GM23338 (cell line): ENCODE data around the gene TPX2. TPM values are rescaled to one million over a fixed set of nuclear protein-coding genes. Genes with fewer than 3 reads are reported as not detected.

Experiments
- ATAC-seq: fragments of 200-7000 bp; cut with Tn5 transposase; 3 replicates; pipeline ENCODE4 v1.9.1; 2020
- DNase-seq: peaks from one replicate; pipeline ENCODE4 v3.0.0-alpha.2; 2015; ENCODE audit warnings: low spot score
- H2AFZ ChIP-seq: fragments of 200-600 bp; sonication (generic); 2 replicates; pipeline ENCODE4 v1.8.0; 2016; ENCODE audit warnings: antibody characterized with exemption, mild to moderate bottlenecking, moderate library complexity
- H3F3A ChIP-seq: fragments of 200-600 bp; sonication (generic); replicated peaks from 2 replicates; pipeline ENCODE4 v1.8.0; 2017; ENCODE audit warnings: antibody characterized with exemption, mixed run types, low read depth
- H3K27ac ChIP-seq: fragments of 200-600 bp; sonication (generic); 2 replicates; pipeline ENCODE4 v1.6.1; 2016; ENCODE audit warnings: low read depth
- H3K27me3 ChIP-seq: fragments of 200-600 bp; sonication (generic); 2 replicates; pipeline ENCODE4 v1.8.0; 2016; ENCODE audit warnings: mild to moderate bottlenecking, mixed run types, moderate library complexity; ENCODE audit not compliant: insufficient read depth
- H3K36me3 ChIP-seq: fragments of 200-600 bp; sonication (generic); 2 replicates; pipeline ENCODE4 v1.8.0; 2016; ENCODE audit warnings: mild to moderate bottlenecking; ENCODE audit not compliant: insufficient read depth
- H3K4me1 ChIP-seq: fragments of 200-600 bp; sonication (generic); 2 replicates; pipeline ENCODE4 v1.8.0; 2016; ENCODE audit warnings: mild to moderate bottlenecking, moderate library complexity; ENCODE audit not compliant: insufficient read depth
- H3K4me2 ChIP-seq: fragments of 200-600 bp; sonication (generic); 2 replicates; pipeline ENCODE4 v1.7.1; 2017; ENCODE audit warnings: mixed run types
- H3K4me3 ChIP-seq: fragments of 200-600 bp; sonication (generic); 2 replicates; pipeline ENCODE4 v1.6.1; 2016; ENCODE audit warnings: mixed run types
- H3K79me2 ChIP-seq: fragments of 200-600 bp; sonication (generic); replicated peaks from 2 replicates; pipeline ENCODE4 v1.8.0; 2017; ENCODE audit warnings: mild to moderate bottlenecking; ENCODE audit not compliant: insufficient read depth
- H3K9me2 ChIP-seq: fragments of 200-600 bp; sonication (generic); 2 replicates; pipeline ENCODE4 v1.8.0; 2017; ENCODE audit not compliant: insufficient read depth
- H4K20me1 ChIP-seq: fragments of 200-600 bp; sonication (generic); replicated peaks from 2 replicates; pipeline ENCODE4 v1.8.0; 2017; ENCODE audit warnings: mild to moderate bottlenecking; ENCODE audit not compliant: insufficient read depth
- H3K27ac Mint-ChIP-seq: 2 replicates; pipeline ENCODE4 v1.8.0; 2020; ENCODE audit warnings: inconsistent platforms, mild to moderate bottlenecking, moderate library complexity, mixed read lengths
- H3K27me3 Mint-ChIP-seq: 3 replicates; pipeline ENCODE4 v1.8.0; 2022; ENCODE audit warnings: low read depth, mild to moderate bottlenecking, moderate library complexity, mixed read lengths, inconsistent platforms; ENCODE audit not compliant: insufficient read depth, poor library complexity
- H3K36me3 Mint-ChIP-seq: 3 replicates; pipeline ENCODE4 v1.8.0; 2021; ENCODE audit warnings: low read depth, mild to moderate bottlenecking, inconsistent platforms, moderate library complexity, mixed read lengths
- H3K4me1 Mint-ChIP-seq: 3 replicates; pipeline ENCODE4 v1.8.0; 2020; ENCODE audit warnings: mild to moderate bottlenecking, inconsistent platforms, mixed read lengths
- H3K4me3 Mint-ChIP-seq: 3 replicates; pipeline ENCODE4 v1.8.0; 2021; ENCODE audit warnings: moderate library complexity, mild to moderate bottlenecking, inconsistent platforms, mixed read lengths
- H3K9me3 Mint-ChIP-seq: 3 replicates; pipeline ENCODE4 v1.8.0; 2020; ENCODE audit warnings: moderate library complexity, mild to moderate bottlenecking, inconsistent platforms, mixed read lengths
- CREB1 ChIP-seq: fragments of 250-450 bp; sonication (Bioruptor Pico); IDR thresholded peaks from 2 replicates; pipeline ENCODE4 v1.5.0; 2020; ENCODE audit warnings: low read depth, mild to moderate bottlenecking, moderate library complexity
- JUNB ChIP-seq: IDR thresholded peaks from one replicate; pipeline ENCODE4 v1.6.1; 2016; ENCODE audit warnings: antibody characterized with exemption; ENCODE audit not compliant: unreplicated experiment
- NANOG ChIP-seq: IDR thresholded peaks from 2 replicates; pipeline ENCODE4 v1.6.1; 2016; ENCODE audit warnings: antibody characterized with exemption, borderline replicate concordance
- POLR2AphosphoS5 ChIP-seq: IDR thresholded peaks from 2 replicates; pipeline ENCODE4 v1.6.1; 2016; ENCODE audit warnings: antibody characterized with exemption, low read depth
- REST ChIP-seq: IDR thresholded peaks from one replicate; pipeline ENCODE4 v1.6.1; 2018; ENCODE audit warnings: antibody characterized with exemption; ENCODE audit not compliant: unreplicated experiment
- STAT1 ChIP-seq: IDR thresholded peaks from one replicate; pipeline ENCODE4 v1.6.1; 2016; ENCODE audit warnings: antibody characterized with exemption; ENCODE audit not compliant: unreplicated experiment
- ZNF331 ChIP-seq: fragments of 250-450 bp; sonication (Bioruptor Pico); IDR thresholded peaks from 2 replicates; pipeline ENCODE4 v1.5.0; 2020; ENCODE audit warnings: low read depth, mild to moderate bottlenecking, moderate library complexity
- polyA plus RNA-seq: library from polyadenylated mRNA; unstranded; fragments of >200 nt; fragmentation: Nextera tagmentation; extraction: Ambion mirVana; gene quantifications from 2 replicates; pipeline ENCODE4 v1.2.1, GENCODE V29; 2016
- total RNA-seq: library from RNA; depleted of rRNA; stranded (reverse); fragments of >200 nt; shearing (Covaris generic); gene quantifications from 2 replicates; pipeline ENCODE4 v1.2.3, GENCODE V29; 2014
- TF ChIP-seq, protein P1 (sequence below): fragments of 250-450 bp; sonication (Bioruptor Pico); IDR thresholded peaks from 2 replicates; pipeline ENCODE4 v1.5.0; 2020; ENCODE audit warnings: mild to moderate bottlenecking, moderate library complexity

Gene TPX2
- total and polyA plus RNA-seq, 2 experiments from 2014 or later: 101 to 159 TPM

GRCh38 chr20:31818376-31818908 lies 79.4 kb downstream of the TPX2 start:
- ATAC-seq (no peak), DNase-seq (no peak)
- no peak overlapping the region for H3K27ac Mint-ChIP-seq
- Histone ChIP-seq H3K9me2 (no peaks in the 10 kb centered on the region), H2AFZ (no peak overlapping the region), H3K4me3 (no peak overlapping the region), H3K4me1 (peaks cover 13% of the 10 kb centered on the region), H3K27ac (no peak overlapping the region), H3K27me3 (no peaks in the 10 kb centered on the region), H3K79me2 (no peaks in the 10 kb centered on the region), H3F3A (0 out of 2 replicates have a peak, but pooled peaks cover 10% of the 10 kb centered on the region), H3K36me3 (no peaks in the 10 kb centered on the region), H4K20me1 (no peaks in the 10 kb centered on the region; the same call in 1 of the 2 replicates), H3K4me2 (no peak overlapping the region)
- peaks cover 7% of the 10 kb centered on the region for H3K27me3 Mint-ChIP-seq
- TF ChIP-seq ZNF331 (CRISPR knock-in tag): no peak
- TF ChIP-seq JUNB: no peak
- TF ChIP-seq, protein P1, sequence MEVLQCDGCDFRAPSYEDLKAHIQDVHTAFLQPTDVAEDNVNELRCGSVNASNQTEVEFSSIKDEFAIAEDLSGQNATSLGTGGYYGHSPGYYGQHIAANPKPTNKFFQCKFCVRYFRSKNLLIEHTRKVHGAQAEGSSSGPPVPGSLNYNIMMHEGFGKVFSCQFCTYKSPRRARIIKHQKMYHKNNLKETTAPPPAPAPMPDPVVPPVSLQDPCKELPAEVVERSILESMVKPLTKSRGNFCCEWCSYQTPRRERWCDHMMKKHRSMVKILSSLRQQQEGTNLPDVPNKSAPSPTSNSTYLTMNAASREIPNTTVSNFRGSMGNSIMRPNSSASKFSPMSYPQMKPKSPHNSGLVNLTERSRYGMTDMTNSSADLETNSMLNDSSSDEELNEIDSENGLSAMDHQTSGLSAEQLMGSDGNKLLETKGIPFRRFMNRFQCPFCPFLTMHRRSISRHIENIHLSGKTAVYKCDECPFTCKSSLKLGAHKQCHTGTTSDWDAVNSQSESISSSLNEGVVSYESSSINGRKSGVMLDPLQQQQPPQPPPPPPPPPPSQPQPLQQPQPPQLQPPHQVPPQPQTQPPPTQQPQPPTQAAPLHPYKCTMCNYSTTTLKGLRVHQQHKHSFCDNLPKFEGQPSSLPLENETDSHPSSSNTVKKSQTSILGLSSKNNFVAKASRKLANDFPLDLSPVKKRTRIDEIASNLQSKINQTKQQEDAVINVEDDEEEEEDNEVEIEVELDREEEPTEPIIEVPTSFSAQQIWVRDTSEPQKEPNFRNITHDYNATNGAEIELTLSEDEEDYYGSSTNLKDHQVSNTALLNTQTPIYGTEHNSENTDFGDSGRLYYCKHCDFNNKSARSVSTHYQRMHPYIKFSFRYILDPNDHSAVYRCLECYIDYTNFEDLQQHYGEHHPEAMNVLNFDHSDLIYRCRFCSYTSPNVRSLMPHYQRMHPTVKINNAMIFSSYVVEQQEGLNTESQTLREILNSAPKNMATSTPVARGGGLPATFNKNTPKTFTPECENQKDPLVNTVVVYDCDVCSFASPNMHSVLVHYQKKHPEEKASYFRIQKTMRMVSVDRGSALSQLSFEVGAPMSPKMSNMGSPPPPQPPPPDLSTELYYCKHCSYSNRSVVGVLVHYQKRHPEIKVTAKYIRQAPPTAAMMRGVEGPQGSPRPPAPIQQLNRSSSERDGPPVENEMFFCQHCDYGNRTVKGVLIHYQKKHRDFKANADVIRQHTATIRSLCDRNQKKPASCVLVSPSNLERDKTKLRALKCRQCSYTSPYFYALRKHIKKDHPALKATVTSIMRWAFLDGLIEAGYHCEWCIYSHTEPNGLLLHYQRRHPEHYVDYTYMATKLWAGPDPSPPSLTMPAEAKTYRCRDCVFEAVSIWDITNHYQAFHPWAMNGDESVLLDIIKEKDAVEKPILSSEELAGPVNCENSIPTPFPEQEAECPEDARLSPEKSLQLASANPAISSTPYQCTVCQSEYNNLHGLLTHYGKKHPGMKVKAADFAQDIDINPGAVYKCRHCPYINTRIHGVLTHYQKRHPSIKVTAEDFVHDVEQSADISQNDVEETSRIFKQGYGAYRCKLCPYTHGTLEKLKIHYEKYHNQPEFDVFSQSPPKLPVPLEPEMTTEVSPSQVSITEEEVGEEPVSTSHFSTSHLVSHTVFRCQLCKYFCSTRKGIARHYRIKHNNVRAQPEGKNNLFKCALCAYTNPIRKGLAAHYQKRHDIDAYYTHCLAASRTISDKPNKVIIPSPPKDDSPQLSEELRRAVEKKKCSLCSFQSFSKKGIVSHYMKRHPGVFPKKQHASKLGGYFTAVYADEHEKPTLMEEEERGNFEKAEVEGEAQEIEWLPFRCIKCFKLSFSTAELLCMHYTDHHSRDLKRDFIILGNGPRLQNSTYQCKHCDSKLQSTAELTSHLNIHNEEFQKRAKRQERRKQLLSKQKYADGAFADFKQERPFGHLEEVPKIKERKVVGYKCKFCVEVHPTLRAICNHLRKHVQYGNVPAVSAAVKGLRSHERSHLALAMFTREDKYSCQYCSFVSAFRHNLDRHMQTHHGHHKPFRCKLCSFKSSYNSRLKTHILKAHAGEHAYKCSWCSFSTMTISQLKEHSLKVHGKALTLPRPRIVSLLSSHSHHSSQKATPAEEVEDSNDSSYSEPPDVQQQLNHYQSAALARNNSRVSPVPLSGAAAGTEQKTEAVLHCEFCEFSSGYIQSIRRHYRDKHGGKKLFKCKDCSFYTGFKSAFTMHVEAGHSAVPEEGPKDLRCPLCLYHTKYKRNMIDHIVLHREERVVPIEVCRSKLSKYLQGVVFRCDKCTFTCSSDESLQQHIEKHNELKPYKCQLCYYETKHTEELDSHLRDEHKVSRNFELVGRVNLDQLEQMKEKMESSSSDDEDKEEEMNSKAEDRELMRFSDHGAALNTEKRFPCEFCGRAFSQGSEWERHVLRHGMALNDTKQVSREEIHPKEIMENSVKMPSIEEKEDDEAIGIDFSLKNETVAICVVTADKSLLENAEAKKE (CRISPR knock-in tag): no peak
- no peak for TF ChIP-seq POLR2AphosphoS5
- TF ChIP-seq STAT1: no peak
- H3K9me3 Mint-ChIP-seq: no peaks in the 10 kb centered on the region
- peaks cover 12% of the 10 kb centered on the region for H3K4me1 Mint-ChIP-seq
- H3K36me3 Mint-ChIP-seq: no peaks in the 10 kb centered on the region
- H3K4me3 Mint-ChIP-seq: no peak overlapping the region

- Histone ChIP-seq H3K36me3 (no peaks in the 10 kb centered on the region), H3K9me2 (no peaks in the 10 kb centered on the region), H3F3A (0 out of 2 replicates have a peak, but pooled peaks cover 10% of the 10 kb centered on the region), H3K4me2 (no peak within 1 kb of the TSS), H3K27me3 (no peaks in the 10 kb centered on the region), H3K79me2 (no peaks in the 10 kb centered on the region), H2AFZ (no peak within 1 kb of the TSS), H3K4me3 (no peak within 1 kb of the TSS), H4K20me1 (no peaks in the 10 kb centered on the region; the same call in 1 of the 2 replicates), H3K4me1 (peaks cover 13% of the 10 kb centered on the region), H3K27ac (no peak within 1 kb of the TSS)
- DNase-seq (peak; percentile 37), ATAC-seq (no peak)
- H3K4me3 Mint-ChIP-seq: no peak within 1 kb of the TSS
- no peaks in the 10 kb centered on the region for H3K9me3 Mint-ChIP-seq
- no peak within 1 kb of the TSS for H3K27ac Mint-ChIP-seq
- H3K36me3 Mint-ChIP-seq: no peaks in the 10 kb centered on the region
- H3K27me3 Mint-ChIP-seq: peaks cover 14% of the 10 kb centered on the region
- peaks cover 12% of the 10 kb centered on the region for H3K4me1 Mint-ChIP-seq
- TF ChIP-seq REST (no peak), CREB1 (CRISPR knock-in tag) (no peak), NANOG (no peak), POLR2AphosphoS5 (no peak)
Measured at GRCh38 chr20:31819083-31819784, 80.1 kb downstream of the TPX2 start, which contains the start of gene MYLK2. Gene MYLK2 (plus strand): TSS chr20:31819356. CDS start chr20:31819581, 225 bp downstream.
